SK-N-SH treated with all-trans-retinoic acid at 6 μM for 48 hours (cell line): ENCODE measurements around the gene BABAM1.

Experiments used
- POU6F1 ChIP-seq: fragments of 250-450 bp; sonication (Bioruptor Pico); IDR thresholded peaks from 2 replicates; pipeline ENCODE4 v1.8.0; 2021; ENCODE audit warnings: low read depth, mild to moderate bottlenecking, moderate library complexity, borderline replicate concordance
- ZFP3 ChIP-seq: fragments of 250-450 bp; sonication (Bioruptor Pico); IDR thresholded peaks from 2 replicates; pipeline ENCODE4 v1.5.0; 2020; ENCODE audit warnings: mild to moderate bottlenecking, moderate library complexity
- ZNF70 ChIP-seq: fragments of 450-650 bp; formaldehyde crosslinking; IDR thresholded peaks from 2 replicates; pipeline ENCODE4 v1.5.0; 2020; ENCODE audit warnings: mild to moderate bottlenecking, moderate library complexity

DNA sequence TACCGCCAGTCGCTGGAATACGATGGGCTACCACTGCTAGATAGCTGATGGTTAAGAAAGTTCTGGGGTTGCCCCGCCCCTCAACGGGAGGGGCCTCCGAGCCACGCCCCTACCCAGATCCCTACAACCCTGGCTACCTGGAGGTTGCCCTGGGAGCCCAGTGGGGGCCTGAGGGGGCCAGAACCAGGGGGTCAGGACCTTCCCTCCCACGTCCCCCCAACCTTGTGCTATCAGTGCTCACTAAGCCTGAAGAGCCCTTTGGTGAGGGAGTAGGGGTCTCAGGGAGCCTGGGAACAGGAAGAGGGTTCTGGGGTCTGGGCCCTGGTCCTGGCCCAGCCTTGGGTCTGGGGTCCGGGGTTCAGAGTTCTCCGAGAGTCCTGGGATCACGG is 32.3 kb upstream of the BABAM1 start:
- TF ChIP-seq POU6F1 (CRISPR knock-in tag) (no peak), ZNF70 (CRISPR knock-in tag) (no peak), ZFP3 (CRISPR knock-in tag) (no peak)
